ENCODE results near the gene LSM5.

The LSM5 gene

GRCh38 chr7:32490127-32490796, at the start of gene LSM5:
LSM5 (minus strand) TSS chr7:32490380; CDS start chr7:32490365, 15 bp downstream.
- peak; percentile 92 for DNase-seq

- no peak for DNase-seq
Measured at GRCh38 chr7:32539366-32539765, 49.2 kb upstream of the LSM5 start.

- DNase-seq: no peak
Measured at GRCh38 chr7:32537760-32538159, 47.6 kb upstream of the LSM5 start.

GRCh38 chr7:32536585-32536984, 46.4 kb upstream of the LSM5 start:
- DNase-seq: no peak

GRCh38 chr7:32536016-32536415, 45.8 kb upstream of the LSM5 start:
- no peak for DNase-seq

- DNase-seq: no peak
Measured at GRCh38 chr7:32535162-32535702, 45.1 kb upstream of the LSM5 start.

GRCh38 chr7:32533276-32534029, 43.3 kb upstream of the LSM5 start:
- no peak for DNase-seq

DNA sequence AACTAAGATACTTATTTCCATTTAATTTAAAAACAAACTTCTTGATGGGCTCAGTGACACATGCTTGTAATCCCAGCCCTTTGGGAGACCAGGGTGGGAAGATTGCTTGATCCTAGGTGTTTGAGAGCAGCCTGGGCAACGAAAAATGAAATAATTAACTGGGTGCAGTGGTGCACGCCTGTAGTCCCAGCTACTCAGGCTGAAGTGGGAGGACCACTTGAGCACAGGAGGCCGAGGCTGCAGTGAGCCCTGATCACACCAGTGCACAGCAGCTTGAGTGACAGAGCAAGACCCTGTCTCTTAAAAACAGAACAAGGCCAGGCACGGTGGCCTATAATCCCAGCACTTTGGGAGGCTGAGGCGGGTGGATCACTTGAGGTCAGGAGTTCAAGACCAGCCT, 42.5 kb upstream of the LSM5 start:
- no peak for DNase-seq

DNA sequence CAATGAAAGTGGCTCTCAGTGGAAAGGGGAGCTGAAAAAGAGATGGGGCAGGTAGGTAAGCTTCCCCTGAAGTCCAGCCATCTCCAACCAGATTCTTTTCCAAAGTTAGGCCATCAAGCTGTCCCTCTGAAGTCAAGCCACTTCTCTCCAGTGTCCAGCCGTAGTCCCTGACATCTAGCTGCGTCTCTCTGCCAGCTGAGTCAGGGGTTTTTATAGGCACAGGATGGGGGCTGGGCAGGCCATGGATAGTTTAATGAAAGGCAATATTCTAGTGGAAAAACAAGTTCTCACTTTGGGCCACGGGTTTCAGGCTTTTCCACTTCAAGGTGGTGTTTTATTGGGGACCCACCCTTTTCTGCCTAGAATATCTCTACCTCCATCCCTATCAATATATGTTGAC, 41.9 kb upstream of the LSM5 start:
- DNase-seq: no peak

GRCh38 chr7:32531402-32531801, 41.2 kb upstream of the LSM5 start:
- DNase-seq: no peak

GRCh38 chr7:32525839-32526238, 35.7 kb upstream of the LSM5 start:
- DNase-seq: no peak

- no peak for DNase-seq
Measured at GRCh38 chr7:32524631-32525030, 34.5 kb upstream of the LSM5 start.

GRCh38 chr7:32522746-32523530, 32.8 kb upstream of the LSM5 start:
- no peak for DNase-seq

DNA sequence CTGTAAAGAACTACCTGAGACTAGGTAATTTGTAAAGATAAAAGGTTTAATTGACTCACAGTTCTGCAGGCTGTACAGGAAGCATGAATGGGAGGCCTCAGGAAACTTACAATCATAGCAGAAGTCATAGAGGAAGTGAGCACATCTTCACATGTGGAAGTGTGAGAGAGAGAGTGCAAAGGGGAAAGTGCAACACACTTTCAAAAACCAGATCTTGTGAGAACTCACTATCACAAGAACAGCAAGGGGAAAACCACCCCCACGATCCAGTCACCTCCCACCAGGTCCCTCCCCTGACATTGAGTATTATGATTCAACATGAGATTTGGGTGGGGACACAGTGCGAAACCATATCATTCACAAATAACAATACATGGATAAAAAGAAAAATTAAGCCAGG, 29.6 kb upstream of the LSM5 start:
- DNase-seq: no peak

DNA sequence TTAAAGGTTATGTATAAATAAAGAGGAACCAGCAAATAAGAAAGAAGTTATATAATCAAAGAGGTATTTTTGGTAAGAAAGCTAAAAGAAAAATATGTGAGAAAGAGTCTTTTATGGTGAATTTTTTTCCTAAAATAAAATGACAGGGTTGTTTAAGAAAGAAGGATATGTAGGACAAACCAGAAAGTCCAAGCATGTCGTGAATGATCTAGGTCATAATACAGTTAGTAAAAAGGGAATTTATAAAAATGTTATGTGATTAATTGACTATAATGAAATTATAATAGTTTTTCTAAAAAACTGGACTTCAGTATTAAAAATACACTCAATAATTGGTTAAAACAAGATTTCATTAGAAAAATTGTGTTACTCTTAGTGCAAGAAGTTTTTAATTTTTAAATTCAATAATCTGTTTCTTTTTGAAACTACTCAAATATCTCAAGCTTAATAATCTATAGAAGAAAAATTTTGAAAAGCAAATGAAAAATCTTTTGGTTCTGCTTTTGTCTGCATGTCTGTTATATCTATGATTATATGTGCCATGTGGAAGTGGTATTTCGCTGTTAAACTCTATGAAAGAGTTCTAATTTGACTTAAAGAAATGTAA, 28.5 kb upstream of the LSM5 start:
- DNase-seq: no peak

DNA sequence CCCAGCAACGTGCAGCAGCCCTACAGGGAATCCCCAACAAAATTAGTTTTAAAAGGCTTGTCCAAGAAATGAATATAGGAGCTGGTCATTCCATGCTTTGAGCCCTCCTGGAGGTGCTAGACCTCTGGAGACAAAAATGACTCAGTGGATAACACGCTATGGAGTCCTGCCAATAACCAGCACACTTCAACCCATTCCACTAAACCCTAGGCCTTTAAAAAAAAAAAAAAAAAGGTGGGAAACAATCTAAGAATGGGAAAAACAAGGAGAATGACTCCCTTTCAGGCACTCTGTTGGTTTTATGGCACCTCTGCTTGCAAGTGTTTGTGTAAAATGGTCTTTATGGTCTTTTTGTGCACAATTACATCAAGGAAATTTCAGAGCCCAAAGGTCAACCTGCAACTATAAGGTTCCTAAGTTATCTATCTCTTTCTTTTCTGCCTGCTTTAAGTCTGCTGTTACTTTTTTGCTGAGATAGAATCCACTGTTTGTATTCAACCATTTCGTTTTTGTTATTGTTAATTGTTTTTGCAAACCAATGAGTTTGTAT, 26.4 kb upstream of the LSM5 start:
- no peak for DNase-seq

- DNase-seq: no peak
Measured at GRCh38 chr7:32515890-32516550, 25.8 kb upstream of the LSM5 start.

- no peak for DNase-seq
Measured at GRCh38 chr7:32513210-32513609, 23.0 kb upstream of the LSM5 start.

DNA sequence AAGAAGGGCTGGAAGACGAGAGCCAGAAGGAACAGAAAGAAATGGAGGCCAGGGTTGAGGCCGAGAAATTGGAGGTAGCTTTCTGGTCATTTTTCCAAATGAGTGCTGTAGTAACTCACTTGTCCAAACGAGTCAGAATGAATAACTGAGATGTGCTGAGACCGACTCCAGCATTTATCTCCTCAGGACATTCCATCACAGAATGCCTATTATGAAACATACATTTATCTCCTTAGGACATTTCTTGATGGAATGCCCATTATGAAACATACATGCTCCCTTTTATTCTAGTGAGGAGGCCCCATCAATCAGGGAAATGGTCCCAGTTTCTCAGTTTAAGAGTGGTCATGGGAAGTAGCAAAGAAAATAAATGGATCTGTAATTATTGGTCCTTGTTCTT, 21.6 kb upstream of the LSM5 start:
- no peak for DNase-seq

DNA sequence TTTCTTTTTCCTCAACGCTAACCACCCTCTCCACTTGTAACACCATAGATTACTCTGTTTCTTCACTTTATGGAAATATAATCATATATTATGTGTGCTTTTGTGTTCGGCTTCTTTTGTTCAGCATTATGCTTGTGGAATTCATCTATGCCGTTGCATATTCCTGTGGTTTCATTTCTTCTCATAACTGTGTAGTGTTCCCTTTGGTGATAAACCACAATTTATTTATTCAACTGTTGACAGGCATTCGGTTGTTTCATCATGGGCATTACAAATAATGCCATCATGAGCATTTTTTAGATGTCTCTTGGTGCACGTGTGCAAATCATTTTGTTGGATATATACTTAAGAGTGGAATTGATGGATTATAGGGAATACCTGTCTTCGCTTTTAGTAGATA, 17.2 kb upstream of the LSM5 start:
- no peak for DNase-seq

- DNase-seq: no peak
Measured at GRCh38 chr7:32506266-32507054, 16.3 kb upstream of the LSM5 start.
